Measurements from ENCODE around the gene TLR10.

DNA sequence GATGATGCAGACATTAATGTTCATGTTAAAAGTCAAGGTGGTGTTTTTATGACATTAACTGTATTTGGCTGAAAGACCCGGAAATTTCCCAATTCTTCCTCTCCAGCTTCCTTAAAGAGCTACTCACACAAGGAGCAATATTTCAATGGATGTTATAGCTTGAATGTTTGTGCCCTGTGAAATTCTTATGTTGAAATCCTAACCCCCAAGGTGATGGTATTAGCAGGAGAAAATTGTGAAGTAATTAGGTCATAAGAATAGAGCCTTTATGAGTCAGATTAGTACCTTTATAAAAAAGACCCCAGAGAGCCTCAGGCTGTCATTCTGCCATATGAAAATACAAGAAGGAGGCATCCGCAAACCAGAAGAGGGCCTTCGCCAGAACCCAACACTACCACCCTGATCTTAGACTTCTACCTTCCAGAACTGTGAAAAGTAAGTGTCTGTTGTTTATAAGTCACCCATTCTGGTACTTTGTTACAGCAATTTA is 18.2 kb upstream of the TLR10 start:
- TF ChIP-seq, protein P1, sequence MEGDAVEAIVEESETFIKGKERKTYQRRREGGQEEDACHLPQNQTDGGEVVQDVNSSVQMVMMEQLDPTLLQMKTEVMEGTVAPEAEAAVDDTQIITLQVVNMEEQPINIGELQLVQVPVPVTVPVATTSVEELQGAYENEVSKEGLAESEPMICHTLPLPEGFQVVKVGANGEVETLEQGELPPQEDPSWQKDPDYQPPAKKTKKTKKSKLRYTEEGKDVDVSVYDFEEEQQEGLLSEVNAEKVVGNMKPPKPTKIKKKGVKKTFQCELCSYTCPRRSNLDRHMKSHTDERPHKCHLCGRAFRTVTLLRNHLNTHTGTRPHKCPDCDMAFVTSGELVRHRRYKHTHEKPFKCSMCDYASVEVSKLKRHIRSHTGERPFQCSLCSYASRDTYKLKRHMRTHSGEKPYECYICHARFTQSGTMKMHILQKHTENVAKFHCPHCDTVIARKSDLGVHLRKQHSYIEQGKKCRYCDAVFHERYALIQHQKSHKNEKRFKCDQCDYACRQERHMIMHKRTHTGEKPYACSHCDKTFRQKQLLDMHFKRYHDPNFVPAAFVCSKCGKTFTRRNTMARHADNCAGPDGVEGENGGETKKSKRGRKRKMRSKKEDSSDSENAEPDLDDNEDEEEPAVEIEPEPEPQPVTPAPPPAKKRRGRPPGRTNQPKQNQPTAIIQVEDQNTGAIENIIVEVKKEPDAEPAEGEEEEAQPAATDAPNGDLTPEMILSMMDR (IDR thresholded peaks at IDR 0.05), result no peak
- no peak for TF ChIP-seq POLR2A (IDR thresholded peaks at IDR 0.05)

Data from heart left ventricle (tissue), 13 donors.